ENCODE results near the gene PADI3.

GRCh38 chr1:17246971-17247370, 1.9 kb upstream of the PADI3 start:
- TF ChIP-seq CEBPB (IDR thresholded peaks at IDR 0.05; ENCODE audit: low read depth, low read length), result no peak
- no peak for TF ChIP-seq POLR2A (IDR thresholded peaks at IDR 0.05; ENCODE audit: low read depth, low read length)
- TF ChIP-seq CTCF (conservative IDR thresholded peaks at IDR 0.05; ENCODE audit: low read depth, low read length), result no peak
- TF ChIP-seq BHLHE40 (IDR thresholded peaks at IDR 0.05; ENCODE audit: low read depth, low read length), result no peak
- TF ChIP-seq FOS (IDR thresholded peaks at IDR 0.05; ENCODE audit: low read depth, low read length), result no peak
- TF ChIP-seq RAD21 (IDR thresholded peaks at IDR 0.05; ENCODE audit: low read length), result no peak
- no peak for TF ChIP-seq MAZ (IDR thresholded peaks at IDR 0.05; ENCODE audit: borderline replicate concordance, low read depth, low read length)
- no peak for TF ChIP-seq SMC3 (IDR thresholded peaks at IDR 0.05; ENCODE audit: low read depth, low read length)
- no peak for TF ChIP-seq USF2 (IDR thresholded peaks at IDR 0.05; ENCODE audit: low read depth, low read length)
- no peak for TF ChIP-seq MAFK (IDR thresholded peaks at IDR 0.05; ENCODE audit: low read depth, low read length)
- TF ChIP-seq MXI1 (IDR thresholded peaks at IDR 0.05; ENCODE audit: borderline replicate concordance, low read depth, low read length), result no peak
- no peak for TF ChIP-seq RCOR1 (IDR thresholded peaks at IDR 0.05; ENCODE audit: insufficient replicate concordance, low read length)
